Measurements from ENCODE around the gene PDZD8.

The PDZD8 gene

DNA sequence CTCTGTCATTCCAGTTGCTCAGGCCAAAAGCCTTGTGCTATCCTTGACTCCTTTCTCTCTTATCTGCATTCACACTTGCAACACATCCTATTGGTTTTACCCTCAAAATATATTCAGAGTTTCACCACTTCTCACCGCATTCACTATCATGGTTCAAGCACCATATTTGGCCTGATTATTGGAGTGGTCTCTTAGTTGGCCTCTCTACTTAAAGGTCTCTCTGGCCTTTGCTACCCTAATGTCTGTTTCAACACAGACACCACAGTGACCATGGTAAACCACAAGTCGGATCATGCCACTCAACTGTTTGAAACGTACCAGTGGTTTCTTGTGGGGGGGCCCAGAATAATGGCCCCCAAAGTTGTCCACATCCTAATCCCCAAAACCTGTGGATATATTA is 15.2 kb upstream of the PDZD8 start:
- no peak for DNase-seq

DNA sequence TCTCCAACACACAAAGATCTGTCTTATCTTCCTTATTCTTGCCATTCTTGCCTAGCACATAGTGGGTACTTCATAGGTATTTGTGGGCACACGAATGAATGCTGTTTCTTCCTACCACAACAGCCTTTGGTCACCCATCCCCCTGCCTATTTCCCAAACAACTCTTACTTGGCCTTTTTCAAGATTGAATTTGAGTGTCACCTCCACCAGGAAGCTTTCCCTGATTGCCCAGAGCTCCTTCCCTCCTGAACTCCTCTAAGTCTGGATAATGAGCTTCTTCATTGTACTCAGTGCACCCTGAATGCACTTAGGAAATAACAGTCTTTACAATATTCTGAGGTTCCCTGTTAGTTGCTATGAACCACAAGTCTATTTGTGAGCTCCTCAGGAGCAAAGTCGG is 11.6 kb upstream of the PDZD8 start:
- DNase-seq, result no peak

DNA sequence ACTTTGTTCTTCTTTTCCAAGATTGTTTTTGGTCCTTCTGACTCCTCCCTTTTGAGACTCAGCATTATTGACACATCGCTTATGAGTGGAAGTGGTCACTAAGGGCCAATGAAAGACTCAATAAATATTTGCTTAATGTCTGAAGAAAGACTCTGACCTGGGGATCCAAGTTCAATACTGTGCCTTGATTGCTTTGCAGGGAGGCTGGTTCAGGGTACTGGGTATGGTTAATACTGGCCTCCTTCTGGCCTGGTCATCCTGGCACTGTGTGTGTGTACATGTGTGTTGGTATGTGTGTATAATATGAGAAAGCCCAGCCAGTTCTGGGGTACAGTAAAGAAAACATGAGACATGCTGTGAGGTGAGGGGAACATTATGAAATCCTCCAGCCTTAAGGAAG is 7.6 kb upstream of the PDZD8 start:
- DNase-seq, result no peak

DNA sequence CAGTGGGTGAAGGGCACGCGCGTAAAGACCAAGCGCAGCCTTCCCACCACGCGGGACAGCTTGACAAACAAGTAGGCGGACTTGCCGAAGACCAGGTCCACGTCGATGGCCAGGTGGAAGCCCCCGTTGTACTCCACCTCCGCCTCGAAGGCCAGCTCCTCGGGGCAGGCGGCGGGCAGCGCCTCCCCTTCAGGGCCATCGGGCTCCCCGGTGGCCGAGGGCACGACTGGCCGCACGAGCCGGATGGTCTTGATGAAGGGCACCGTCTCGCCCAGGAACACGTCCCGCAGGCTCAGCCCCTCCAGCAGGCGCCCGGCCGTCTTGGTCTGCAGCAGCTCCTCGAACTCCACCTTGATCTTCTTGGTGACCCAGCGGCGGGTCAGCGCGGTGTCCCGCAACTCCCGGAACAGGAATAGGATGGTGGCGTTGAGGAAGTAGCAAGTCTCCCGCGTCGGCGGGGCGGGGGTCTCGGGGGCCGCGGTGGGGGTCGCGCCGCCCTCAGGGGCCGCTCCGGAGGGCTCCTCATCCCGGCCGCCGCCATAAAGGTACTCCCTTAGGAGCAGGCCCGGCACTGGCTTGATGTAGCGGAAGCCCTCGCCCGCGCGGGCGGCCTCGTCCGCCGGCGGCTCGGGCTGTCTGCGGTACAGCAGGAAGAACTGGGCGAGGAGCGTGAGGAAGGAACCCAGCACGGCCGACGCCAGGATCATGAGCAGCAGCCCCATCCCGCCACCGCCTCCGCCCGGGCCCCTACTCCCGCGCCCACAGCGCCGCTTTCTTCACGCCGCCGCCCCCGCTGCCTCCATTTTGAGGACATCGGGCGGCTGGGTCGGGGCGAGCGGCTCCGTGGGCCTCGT is 507 bp downstream of the PDZD8 start:
- DNase-seq, result peak in 4 of 5 experiments; percentile 3 to 23 (median 14)

DNA sequence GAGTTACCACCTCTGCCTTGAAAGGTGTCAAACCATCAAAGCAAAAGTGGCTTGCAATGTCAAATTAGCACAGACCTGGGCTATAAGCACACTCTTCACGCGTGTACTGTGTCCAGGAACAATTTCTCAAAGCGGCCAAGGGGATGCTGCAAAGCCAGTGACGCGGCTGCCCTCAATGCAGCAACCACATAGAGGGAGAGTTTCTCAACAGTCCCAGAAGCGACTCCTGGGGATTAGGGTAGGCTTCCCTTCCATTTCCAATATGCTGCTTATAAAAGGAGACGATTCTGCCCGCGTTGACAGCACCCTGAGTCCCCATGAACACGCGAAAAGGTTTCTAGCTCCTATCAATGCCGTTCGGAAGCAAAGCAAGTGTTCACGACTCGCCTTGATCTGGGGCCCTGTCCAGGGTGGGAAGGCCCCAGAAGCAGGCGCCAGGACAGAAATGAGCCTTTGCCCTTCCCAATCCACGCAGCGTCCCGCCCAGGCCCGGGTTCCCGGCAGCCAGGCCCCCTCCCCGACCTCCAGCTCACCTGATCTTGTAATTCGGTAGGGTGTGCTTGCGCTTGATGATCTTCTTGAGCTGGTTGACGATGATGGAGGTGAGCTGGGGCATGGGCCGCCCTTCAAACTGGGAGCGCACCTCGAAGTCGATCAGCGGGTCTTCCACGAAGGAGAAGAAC is 1.3 kb downstream of the PDZD8 start:
- DNase-seq, result peak in 3 of 5 experiments; percentile 5 to 74 (median 59)

DNA sequence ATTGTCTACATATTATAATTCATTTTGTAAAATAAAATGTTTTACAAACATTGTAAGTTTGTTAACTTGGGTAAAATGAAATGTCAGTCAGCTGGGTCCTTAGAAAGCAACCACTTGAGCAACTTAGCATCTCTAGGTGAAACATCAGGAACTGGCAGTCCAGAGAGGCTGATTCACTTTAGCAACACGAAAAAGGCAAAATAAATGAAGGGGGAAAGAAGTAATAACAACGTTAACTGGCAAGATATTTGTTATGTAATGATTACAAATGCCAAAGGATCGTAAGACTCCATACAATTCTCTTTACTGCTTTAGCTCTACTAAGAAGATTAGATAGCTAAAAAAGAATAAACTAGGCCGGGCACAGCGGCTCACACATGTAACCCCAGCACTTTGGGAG is 5.0 kb downstream of the PDZD8 start:
- no peak for DNase-seq

DNA sequence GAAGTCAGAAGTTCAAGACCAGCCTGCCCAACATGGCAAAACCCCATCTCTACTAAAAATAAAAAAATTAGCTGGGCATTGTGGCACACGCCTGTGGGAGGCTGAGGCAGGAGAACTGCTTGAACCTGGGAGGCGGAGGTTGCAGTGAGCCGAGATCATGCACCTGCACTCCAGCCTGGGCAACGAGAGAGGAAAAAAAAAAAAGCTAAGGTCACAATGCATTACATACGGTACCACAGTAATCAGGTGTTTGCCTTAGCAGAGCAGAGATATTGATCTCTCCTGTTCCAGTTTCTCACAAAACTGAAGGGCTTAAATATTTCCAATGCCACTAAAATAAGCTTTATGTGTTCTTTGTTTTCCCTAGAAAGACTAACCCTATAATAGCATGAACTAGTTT is 7.5 kb downstream of the PDZD8 start:
- DNase-seq, result no peak

DNA sequence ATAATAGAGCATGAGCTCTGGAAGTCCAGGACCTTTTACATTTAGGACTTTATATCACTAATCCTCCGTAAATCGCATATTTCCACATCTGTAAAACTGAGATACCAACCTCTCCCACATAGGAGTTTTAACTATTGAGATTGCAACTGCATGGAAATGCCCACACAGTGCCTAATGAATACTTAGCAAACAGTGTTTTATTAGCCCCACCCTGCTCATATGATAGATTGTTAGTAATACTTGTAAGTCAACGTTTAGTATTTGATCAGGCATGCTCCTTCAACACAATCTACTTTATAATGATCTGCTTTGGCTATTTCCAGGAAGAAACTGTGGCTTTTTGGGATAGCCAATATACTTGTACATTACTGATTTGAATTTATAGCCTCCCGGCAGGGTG is 8.5 kb downstream of the PDZD8 start:
- DNase-seq, result no peak

DNA sequence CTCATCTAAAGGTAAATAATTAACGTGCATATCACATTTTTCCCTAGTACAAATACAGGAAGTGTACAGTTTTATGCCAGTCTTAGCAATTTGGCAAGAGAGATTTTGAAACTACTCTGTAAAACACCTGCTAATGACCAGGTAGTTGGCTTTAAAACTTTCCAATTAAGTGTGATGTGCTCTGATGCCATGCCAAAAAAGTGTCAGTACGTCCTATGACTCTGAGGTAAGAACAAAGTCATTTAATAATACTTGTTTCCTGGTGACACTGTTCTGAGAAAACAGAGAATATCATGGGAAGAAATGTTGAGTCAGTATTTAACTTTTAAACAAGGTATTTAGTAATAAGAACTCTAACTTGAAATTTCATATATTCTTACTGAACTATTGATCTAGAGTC is 9.6 kb downstream of the PDZD8 start:
- no peak for DNase-seq

DNA sequence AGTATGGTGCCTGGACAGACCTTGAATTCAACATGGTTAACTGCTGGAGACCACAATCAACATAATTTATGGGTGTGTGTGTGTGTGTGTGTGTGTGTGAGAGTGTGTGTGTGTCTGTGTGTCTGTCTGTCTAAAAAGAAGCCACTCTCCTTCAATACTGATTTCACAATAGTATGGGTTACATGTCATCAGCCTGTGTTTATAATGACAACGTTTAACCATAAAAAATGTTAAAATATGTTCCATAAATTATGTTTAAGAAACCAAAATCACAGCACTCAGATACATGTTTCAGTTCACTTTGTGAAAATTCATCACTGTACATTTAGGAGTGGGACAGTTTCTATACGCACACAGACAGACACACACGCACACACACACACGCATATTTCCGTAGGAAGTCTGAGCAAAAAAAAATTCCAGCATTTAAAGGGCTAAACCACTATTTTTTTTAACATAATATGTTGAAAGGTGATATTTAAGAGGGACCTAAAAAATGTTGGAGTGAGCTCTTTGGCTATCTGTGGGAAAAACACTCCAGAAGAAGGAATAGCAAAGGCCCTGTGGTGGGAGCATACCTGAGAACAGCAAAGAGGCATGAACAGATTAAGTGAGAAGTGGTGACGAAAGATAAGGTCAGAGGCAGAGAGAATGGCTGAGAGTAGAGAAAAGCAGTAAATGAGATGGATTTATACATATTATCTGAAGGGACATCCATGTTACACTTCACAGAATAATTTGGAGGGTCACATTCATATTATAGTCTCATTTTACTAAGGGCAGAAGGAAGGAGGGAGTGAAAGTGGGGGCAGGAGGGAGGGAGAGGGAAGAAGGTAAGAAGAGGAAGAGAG is 10.9 kb downstream of the PDZD8 start:
- DNase-seq, result no peak

DNA sequence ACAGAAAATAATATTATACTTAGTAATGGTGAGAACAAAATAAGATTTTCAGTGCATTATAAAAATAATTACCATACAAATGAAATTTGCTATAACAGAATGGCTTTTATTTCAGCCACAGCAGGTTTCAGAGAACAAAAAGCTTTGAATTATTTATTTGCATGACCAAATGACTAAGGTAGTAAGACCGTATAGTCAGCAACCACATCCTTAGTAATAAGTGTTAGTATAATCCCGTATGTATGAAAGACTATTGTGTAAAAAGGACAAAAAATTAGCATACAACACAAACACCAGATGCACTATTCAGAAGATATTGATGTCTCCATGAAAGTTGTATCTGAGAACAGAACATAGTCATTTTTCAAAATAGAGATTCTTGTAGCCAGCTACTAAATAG is 12.2 kb downstream of the PDZD8 start:
- no peak for DNase-seq

DNA sequence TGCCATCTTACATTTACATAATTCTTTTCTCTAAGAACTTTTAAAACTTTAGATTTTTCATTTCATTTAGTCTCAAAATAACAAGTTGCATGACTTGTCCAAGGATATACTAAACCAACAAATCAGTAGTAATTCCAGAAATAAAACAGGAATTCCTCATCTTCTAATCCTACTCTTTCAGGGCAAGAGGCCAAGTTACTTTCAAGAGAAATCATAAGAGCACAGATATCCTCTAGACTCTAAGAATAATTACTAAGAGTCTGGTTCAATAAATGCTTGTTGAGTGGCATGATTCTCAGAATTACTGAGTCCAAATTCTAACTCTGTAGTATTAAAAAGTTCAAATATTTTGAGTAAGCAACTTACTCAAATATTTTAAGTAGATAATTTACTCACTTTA is 12.9 kb downstream of the PDZD8 start:
- no peak for DNase-seq

DNA sequence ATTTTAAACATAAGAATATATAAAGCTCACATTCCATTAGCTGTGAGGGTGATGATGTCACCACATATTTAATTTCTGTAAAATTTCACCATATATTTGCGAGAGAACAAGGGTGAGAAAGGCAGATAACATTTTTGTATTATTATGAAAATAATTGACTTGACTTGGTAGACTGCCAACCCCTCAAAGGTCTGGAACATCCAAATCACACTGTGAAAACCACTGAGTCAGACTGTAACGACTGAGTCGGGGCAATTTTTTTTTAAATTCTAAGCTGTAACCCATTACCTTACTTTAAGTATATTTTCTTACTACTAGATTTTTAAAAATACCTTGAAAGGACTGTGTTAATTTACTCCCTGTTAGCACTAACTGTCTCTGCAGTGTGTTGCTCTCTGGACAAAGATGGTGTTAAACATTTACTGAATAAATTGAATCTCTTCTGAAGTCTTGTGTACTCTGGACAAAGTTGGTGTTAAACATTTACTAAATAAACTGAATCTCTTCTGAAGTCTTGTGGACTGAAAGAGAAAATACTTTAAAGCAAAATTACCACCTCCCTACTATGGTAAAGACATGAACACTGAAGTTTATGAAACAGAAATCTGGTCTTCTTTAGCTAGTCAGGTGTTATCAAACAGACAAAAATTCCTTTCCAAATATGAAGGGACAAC is 14.1 kb downstream of the PDZD8 start:
- no peak for DNase-seq

DNA sequence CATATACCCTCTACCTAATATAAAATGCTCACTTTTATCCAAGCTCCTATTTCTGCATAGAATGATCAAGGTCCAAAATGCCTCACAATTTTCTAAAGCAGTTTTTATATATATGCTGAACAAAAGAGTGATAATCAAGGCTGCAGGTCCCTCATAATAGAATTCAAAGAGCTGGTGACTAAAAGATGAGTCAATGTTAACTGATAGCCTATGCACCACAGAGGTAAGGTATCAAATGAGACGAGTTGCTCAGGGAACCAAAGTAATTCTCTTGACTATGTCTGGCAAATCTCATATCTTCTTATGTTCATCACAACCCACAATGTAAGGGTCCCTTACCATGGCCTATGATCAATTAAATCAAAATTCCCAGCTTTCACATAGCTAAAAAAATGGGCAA is 15.2 kb downstream of the PDZD8 start:
- no peak for DNase-seq

DNA sequence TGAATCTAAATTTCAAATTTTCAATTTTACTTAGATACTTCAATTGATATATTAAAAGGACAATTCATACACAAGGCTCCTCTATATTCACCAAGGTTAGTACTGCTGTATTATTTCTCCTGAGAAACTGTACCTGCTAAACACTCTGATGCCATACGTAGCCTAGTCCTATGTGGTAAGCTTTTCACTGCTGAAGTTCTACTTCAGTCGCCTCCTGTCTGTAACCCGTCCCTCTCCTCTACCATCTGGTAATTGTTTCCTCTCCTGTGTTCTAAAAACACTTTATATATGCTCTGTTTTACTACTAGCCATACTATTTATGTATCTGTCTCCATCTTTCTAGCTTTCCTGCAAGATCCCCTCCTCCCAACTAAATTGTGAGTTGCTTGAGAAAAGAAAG is 20.2 kb downstream of the PDZD8 start:
- no peak for DNase-seq

DNA sequence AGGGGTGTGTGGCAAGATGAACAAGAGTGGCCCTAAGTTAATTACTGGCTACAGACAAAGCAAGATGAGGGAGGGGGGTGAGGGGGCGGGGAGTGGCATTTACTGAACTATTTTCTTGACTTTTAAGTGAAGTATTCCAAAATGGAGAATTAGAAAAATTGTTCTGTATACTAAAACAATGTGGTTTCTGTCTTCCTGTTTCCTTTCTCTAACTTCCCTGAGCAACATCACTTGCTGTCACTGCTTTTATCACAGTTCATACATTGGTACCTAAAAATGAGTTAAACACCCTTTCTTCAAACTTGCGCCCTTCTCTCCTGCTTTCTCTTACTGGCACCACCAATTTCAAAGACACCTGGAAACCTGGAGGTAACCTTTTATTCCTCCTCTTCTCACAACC is 21.6 kb downstream of the PDZD8 start:
- DNase-seq, result no peak

DNA sequence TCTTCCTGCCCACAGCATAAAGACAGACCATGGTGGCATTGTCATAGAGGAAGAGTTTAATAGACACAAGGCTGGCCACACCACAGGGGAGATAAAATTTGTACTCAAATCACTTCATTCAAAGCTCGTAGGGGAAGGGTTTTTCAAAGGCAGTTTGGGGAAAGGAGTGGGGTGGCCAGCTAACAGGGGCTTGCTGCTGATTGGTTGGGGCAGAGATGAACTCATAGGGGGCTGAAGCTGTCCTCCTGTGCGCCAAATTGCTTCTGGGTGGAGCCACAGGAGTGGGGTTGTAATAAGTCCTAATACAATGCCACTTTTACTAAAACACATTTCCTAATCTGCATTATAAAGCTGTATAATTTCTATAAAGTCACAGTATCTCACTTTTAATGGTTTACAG is 22.5 kb downstream of the PDZD8 start:
- DNase-seq, result no peak

DNA sequence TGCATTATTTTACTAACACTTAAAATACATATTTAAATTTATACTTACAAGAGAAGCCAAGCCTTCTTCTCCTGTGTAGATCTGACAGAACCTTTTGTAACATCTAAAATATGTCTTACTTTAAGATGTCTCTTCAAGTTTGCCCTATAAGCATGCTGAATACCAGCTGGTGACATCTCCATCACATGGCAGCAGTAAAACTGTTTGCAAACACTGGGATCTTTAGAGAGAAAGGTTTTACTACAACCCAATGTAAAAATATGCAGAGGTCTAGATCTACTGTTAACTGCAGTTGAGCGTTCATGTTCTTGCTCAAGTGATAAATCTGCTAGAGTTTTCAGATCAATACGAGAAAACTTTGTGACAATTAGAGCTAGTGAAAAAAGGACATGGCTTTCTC is 23.2 kb downstream of the PDZD8 start:
- no peak for DNase-seq

DNA sequence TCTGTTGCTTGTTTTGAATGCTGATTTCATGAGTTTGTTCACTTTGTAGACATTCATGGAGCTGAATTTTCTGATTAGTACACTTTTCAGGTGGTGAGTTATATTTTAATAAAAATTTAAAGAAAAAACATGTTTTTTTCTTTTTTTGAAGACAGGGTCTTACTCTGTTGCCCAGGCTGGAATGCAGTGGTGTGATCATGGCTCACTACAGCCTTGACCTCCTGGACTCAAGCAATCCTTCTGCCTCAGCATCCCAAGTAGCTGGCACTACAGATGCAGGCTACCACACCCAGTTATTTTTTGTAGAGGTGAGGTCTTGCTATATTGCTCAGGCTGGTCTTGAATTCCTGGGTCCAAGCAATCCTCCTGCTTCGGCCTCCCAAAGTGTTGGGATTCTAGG is 23.7 kb downstream of the PDZD8 start:
- DNase-seq, result no peak

DNA sequence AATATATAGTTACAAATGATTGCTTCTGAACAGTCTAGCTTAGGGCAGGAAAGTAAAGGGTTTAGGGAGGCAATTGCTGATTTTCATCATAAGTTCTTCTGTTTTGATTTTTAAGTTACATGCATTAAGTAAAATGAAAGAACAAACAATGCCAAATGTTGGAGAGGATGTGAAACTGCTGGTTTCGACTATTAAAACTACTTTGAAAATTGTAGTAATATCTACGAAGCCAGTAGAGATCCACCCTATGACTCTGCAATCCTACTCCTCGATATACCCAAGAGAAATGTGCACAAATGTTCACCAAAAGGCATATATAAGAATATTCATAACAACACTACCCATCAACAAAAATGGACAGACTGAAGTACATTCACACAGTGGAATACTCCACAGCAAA is 24.3 kb downstream of the PDZD8 start:
- DNase-seq, result no peak

DNA sequence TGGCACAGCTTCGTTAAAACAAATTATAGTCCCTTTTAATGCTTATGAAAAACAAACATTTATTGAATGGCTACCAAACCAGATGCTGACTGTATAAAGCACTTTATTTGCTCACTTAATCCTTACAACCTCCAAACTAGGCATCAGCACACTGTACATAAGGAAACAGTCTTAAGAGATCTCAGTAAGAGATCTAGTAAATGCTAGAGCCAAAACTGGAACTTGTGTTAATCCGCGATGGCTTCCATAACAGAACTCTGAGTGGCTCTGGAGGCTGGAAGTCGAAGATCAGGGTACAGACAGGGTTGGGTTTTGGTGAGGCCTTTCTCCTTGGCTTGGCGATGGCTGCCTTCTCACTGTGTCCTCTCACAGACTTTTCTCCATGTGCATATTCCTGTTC is 27.0 kb downstream of the PDZD8 start:
- no peak for DNase-seq

DNA sequence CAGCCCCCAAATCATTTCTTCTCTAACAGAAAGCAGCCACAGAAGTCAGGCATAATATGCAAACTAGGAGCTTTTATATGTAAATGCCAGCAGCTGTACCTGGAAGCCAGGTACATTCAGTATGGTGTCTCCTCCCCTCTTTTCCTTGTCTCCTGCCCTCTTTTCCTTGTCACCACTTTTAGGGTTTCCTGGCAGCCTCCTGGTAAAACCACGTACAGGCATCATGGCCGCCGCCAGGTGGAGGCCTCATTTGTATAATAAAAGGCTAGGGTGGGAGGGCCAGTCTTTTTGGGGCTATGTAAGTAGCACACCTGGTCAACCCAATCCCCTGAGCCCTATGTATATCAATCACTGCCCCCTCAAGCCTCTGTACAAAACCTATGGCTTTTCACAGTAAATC is 28.7 kb downstream of the PDZD8 start:
- no peak for DNase-seq

DNA sequence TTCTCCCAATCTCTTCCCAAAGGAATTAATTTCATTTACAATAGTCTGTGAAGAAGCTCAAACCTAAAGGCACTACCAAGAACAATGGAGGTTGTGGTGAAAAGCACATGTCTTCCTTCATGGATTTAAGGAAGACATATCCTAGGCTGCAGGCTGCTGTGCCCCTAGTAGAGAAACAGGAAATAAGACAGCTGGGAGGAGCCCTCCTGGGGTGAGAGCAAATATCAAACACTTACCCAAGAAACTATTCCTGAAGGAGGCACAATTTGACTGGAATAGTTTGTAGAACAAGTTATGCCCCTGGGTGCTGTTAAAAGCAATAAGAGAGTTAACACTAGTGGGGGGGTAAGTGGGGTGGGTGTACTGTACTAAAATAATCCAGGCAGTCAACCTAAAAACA is 30.1 kb downstream of the PDZD8 start:
- DNase-seq, result no peak
